SK-N-SH (cell line): ENCODE measurements around the gene INTS3. TPM values are rescaled to one million over a fixed set of nuclear protein-coding genes. Genes with fewer than 3 reads are reported as not detected.

Experiments used
- CTCF ChIA-PET: fragments of 300-600, 350-600 bp; formaldehyde crosslinking; extraction: SDS; loops from one replicate; lab custom pipeline; 2021; lab: Yijun Ruan, JAX
- POLR2A ChIA-PET: fragments of 350-600 bp; sonication (Branson Sonifier 250); formaldehyde crosslinking; extraction: SDS; loops from one replicate; lab custom pipeline; 2020; ENCODE audit warnings: antibody characterized with exemption, inconsistent platforms; lab: Yijun Ruan, JAX
- DNase-seq: peaks from one replicate; pipeline ENCODE4 v3.0.0; 2012
- H2AFZ ChIP-seq: fragments of 200-600 bp; sonication (generic); 2 replicates; pipeline ENCODE4 v1.8.1; 2016; ENCODE audit warnings: antibody characterized with exemption, mild to moderate bottlenecking, low read depth
- H3F3A ChIP-seq: fragments of 200-600 bp; sonication (generic); replicated peaks from 2 replicates; pipeline ENCODE3; 2016; ENCODE audit warnings: antibody characterized with exemption, mild to moderate bottlenecking; ENCODE audit not compliant: insufficient read depth
- H3K27ac ChIP-seq, 2 experiments: fragments of 200-500 bp in 1 of 2; fragments of 200-600 bp in 1 of 2; sonication (Bioruptor generic) in 1 of 2; sonication (generic), shearing (Covaris generic) in 1 of 2; 2 replicates each; pipeline versions ENCODE4 v1.5.1 to v1.6.1; 2014 to 2016; ENCODE audit warnings: low read depth in 2 of 2, inconsistent platforms in 1 of 2, low read length in 1 of 2, mild to moderate bottlenecking in 1 of 2, mixed read lengths in 1 of 2
- H3K27me3 ChIP-seq: fragments of 200-600 bp; sonication (generic), shearing (Covaris generic); 2 replicates; pipeline ENCODE4 v1.6.1; 2016; ENCODE audit warnings: mixed run types; ENCODE audit not compliant: insufficient read depth
- H3K36me3 ChIP-seq, 2 experiments: fragments of 200-500 bp in 1 of 2; fragments of 200-600 bp in 1 of 2; sonication (Bioruptor generic) in 1 of 2; sonication (generic) in 1 of 2; replicated peaks in 1 of 2; 2 replicates each; pipeline versions ENCODE3 to v1.5.1; 2014 to 2016; ENCODE audit warnings: low read length in 1 of 2, mild to moderate bottlenecking in 1 of 2; ENCODE audit not compliant: insufficient read depth in 2 of 2, control insufficient read depth in 1 of 2
- H3K4me1 ChIP-seq, 2 experiments: fragments of 200-500 bp in 1 of 2; fragments of 200-600 bp in 1 of 2; sonication (Bioruptor generic) in 1 of 2; sonication (generic), shearing (Covaris generic) in 1 of 2; 2 replicates each; pipeline versions ENCODE4 v1.5.1 to v1.6.1; 2014 to 2016; ENCODE audit warnings: low read depth in 1 of 2, low read length in 1 of 2, mixed run types in 1 of 2; ENCODE audit not compliant: insufficient read depth in 2 of 2, control insufficient read depth in 1 of 2
- H3K4me2 ChIP-seq: fragments of 200-600 bp; sonication (generic), shearing (Covaris generic); 2 replicates; pipeline ENCODE4 v1.6.1; 2017; ENCODE audit warnings: mixed run types
- H3K4me3 ChIP-seq, 2 experiments: fragments of 200-500 bp in 1 of 2; fragments of 200-600 bp in 1 of 2; sonication (Bioruptor generic) in 1 of 2; sonication (generic), shearing (Covaris generic) in 1 of 2; 2 replicates each; pipeline versions ENCODE4 v1.5.1 to v1.8.1; 2014 to 2016; ENCODE audit warnings: low read depth in 2 of 2, inconsistent platforms in 1 of 2, low read length in 1 of 2, mild to moderate bottlenecking in 1 of 2, mixed read lengths in 1 of 2, moderate library complexity in 1 of 2
- H3K79me2 ChIP-seq: fragments of 200-600 bp; sonication (generic); 2 replicates; pipeline ENCODE4 v1.8.1; 2017; ENCODE audit warnings: mild to moderate bottlenecking; ENCODE audit not compliant: insufficient read depth
- H3K9ac ChIP-seq: fragments of 200-600 bp; sonication (generic); 2 replicates; pipeline ENCODE4 v1.6.1; 2017; ENCODE audit warnings: mixed run types
- H3K9me2 ChIP-seq: fragments of 200-600 bp; sonication (generic); 2 replicates; pipeline ENCODE4 v1.6.1; 2017; ENCODE audit warnings: mixed run types
- H3K9me3 ChIP-seq: fragments of 200-600 bp; sonication (generic); 2 replicates; pipeline ENCODE4 v1.6.1; 2017; ENCODE audit warnings: mixed run types, mild to moderate bottlenecking, moderate library complexity
- H4K20me1 ChIP-seq: fragments of 200-600 bp; sonication (generic); 2 replicates; pipeline ENCODE4 v1.6.1; 2017; ENCODE audit warnings: mild to moderate bottlenecking, mixed run types; ENCODE audit not compliant: insufficient read depth
- CHD2 ChIP-seq: fragments of 150-350 bp; IDR thresholded peaks from 2 replicates; pipeline ENCODE4 v1.6.1; 2018; ENCODE audit warnings: low read length; ENCODE audit not compliant: partially characterized antibody
- CTCF ChIP-seq: fragments of 200-600 bp; sonication (generic); IDR thresholded peaks from 2 replicates; pipeline ENCODE4 v1.6.1; 2017; ENCODE audit warnings: antibody characterized with exemption, mild to moderate bottlenecking, moderate library complexity
- GABPA ChIP-seq: IDR thresholded peaks from 2 replicates; pipeline ENCODE4 v1.4.0; 2012; ENCODE audit warnings: low read depth, mild to moderate bottlenecking
- JUND ChIP-seq: IDR thresholded peaks from 2 replicates; pipeline ENCODE4 v1.4.0; 2012
- NFIC ChIP-seq: IDR thresholded peaks from 2 replicates; pipeline ENCODE4 v1.4.0; 2012; ENCODE audit warnings: borderline replicate concordance
- SIN3A ChIP-seq: IDR thresholded peaks from 2 replicates; pipeline ENCODE4 v1.6.1; 2012; ENCODE audit warnings: low read depth, mild to moderate bottlenecking, low read length, moderate library complexity, borderline replicate concordance
- SMC3 ChIP-seq: IDR thresholded peaks from 2 replicates; pipeline ENCODE4 v1.6.1; 2012; ENCODE audit warnings: low read depth, low read length, improper control_type of control experiment
- TAF1 ChIP-seq: IDR thresholded peaks from 2 replicates; pipeline ENCODE4 v1.6.1; 2012; ENCODE audit warnings: low read depth, mild to moderate bottlenecking, low read length, moderate library complexity, borderline replicate concordance
- YY1 ChIP-seq: IDR thresholded peaks from 2 replicates; pipeline ENCODE4 v1.4.0; 2012; ENCODE audit warnings: low read depth, mild to moderate bottlenecking
- ZBTB33 ChIP-seq: IDR thresholded peaks from 2 replicates; pipeline ENCODE4 v1.4.0; 2012; ENCODE audit warnings: low read depth, borderline replicate concordance
- WGBS: methylation state at CpG from one replicate; pipeline ENCODE4 v1.1.6; 2017; ENCODE audit warnings: low lambda C conversion rate; 5-methylcytosine and 5-hydroxymethylcytosine counted together
- polyA plus RNA-seq, 3 experiments: library from polyadenylated mRNA; depleted of rRNA; stranded (reverse); fragments of >200 nt; gene quantifications; 2 replicates each; pipeline ENCODE4 v1.2.3, GENCODE V29; 2012
- TF ChIP-seq, protein P1 (sequence below): fragments of 150-350 bp; IDR thresholded peaks from 2 replicates; pipeline ENCODE4 v1.6.1; 2017; ENCODE audit warnings: antibody characterized with exemption, low read length, low read depth, borderline replicate concordance

INTS3 gene
- polyA plus RNA-seq, 1 of the 3 experiments (the other 2 are of a cell fraction): 64.3 TPM

- no peak overlapping the region for H3K9ac ChIP-seq
Observed at GRCh38 chr1:153679337-153680119, 48.3 kb upstream of the INTS3 start.

More at GRCh38 chr1:153679337-153680119, 48.3 kb upstream of the INTS3 start:
- Histone ChIP-seq H3K36me3 (no peaks in the 10 kb centered on the region), H2AFZ (no peak overlapping the region), H3K4me3 (peak overlapping the region; percentile 34 to 44), H3K27ac (no peak overlapping the region), H4K20me1 (no peaks in the 10 kb centered on the region), H3K9me3 (no peaks in the 10 kb centered on the region), H3K27me3 (peaks cover 30% of the 10 kb centered on the region), H3K79me2 (no peaks in the 10 kb centered on the region), H3F3A (peaks cover 3% of the 10 kb centered on the region), H3K9me2 (no peaks in the 10 kb centered on the region), H3K4me2 (peak overlapping the region; percentile 74), H3K4me1 (peaks cover 0 to 15% of the 10 kb centered on the region in 2 experiments; a peak in 1 of 4 replicates)
- peak; percentile 75 for DNase-seq
- TF ChIP-seq TAF1 (no peak), SIN3A (no peak), ZBTB33 (no peak), NFIC (no peak), YY1 (no peak), GABPA (no peak), CTCF (no peak), CHD2 (no peak), JUND (no peak), SMC3 (no peak)
- TF ChIP-seq, protein P1, sequence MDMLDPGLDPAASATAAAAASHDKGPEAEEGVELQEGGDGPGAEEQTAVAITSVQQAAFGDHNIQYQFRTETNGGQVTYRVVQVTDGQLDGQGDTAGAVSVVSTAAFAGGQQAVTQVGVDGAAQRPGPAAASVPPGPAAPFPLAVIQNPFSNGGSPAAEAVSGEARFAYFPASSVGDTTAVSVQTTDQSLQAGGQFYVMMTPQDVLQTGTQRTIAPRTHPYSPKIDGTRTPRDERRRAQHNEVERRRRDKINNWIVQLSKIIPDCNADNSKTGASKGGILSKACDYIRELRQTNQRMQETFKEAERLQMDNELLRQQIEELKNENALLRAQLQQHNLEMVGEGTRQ: no peak
- 28% methylated on average over 34 of the region's 73 CpGs for WGBS
- CTCF ChIA-PET: interaction anchor here (0.7 to 6.2 kb wide), 17 partner anchors 8 to 150 kb away, joined by 3 to 156 read pairs (median 13); partner anchors contain the start of gene SLC27A3
- POLR2A ChIA-PET: interaction anchor here (0.6 kb wide), 1 partner anchor 82 kb away, joined by 3 read pairs; no protein-coding TSS in a partner anchor
